GM19397 (cell line): ENCODE measurements around the gene MTHFD1L.

Experiments used
- ATAC-seq: cut with Tn5 transposase; IDR thresholded peaks from one replicate; pipeline ENCODE4 v1.9.1; 2021; ENCODE audit warnings: mild to moderate bottlenecking, moderate library complexity; ENCODE audit not compliant: unreplicated experiment

The MTHFD1L gene

GRCh38 chr6:150930841-150931240 is 65.3 kb downstream of the MTHFD1L start:
- ATAC-seq, result no peak

DNA sequence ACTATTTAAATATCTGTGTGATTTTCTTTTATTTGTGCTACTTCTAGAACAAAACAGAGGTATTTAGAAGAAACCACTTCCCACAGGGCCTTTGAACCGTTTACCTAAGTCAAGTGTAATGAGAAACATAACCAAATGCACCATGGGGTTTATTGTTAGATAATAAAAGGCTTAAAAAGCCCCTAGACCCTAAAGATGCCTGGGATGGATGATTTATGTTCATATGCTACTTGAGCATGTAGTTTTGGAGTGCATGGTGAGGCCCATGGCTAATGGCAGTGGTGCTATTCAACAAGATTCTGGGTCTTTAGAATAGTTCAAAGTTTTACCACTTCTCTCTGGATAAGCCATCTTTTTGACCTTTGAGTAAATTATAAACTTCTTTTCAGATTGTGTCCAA is 65.9 kb downstream of the MTHFD1L start:
- no peak for ATAC-seq

- no peak for ATAC-seq
These were observed 67.5 kb downstream of the MTHFD1L start for GRCh38 chr6:150932996-150933395.

GRCh38 chr6:150934380-150934779 is 68.9 kb downstream of the MTHFD1L start:
- no peak for ATAC-seq

- ATAC-seq, result no peak
These were observed 70.6 kb downstream of the MTHFD1L start for GRCh38 chr6:150936021-150936555.

- no peak for ATAC-seq
These were observed 71.8 kb downstream of the MTHFD1L start for GRCh38 chr6:150937132-150937906.

- ATAC-seq, result no peak
These were observed 73.9 kb downstream of the MTHFD1L start for GRCh38 chr6:150939399-150939798.

- ATAC-seq, result no peak
These were observed 75.4 kb downstream of the MTHFD1L start for GRCh38 chr6:150940941-150941340.

DNA sequence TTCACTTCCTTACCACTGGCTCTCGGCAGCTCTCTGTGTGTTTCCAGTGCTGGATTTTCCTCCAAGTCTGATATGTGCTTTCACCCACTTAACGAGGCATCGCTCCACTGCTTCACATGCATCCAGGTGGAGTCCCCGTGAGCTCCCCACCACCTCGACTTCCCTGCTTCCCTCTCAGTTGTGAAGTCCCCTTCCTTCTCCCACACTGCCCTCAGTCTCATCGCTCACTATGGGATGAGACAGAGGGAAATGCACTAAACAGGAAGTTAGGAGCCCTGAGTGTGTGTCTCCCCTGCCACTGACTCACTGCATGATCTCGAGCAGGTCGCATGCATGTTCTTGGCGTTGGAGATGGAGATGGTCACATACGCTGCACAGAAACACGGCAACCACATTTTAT is 84.0 kb downstream of the MTHFD1L start:
- ATAC-seq, result no peak

DNA sequence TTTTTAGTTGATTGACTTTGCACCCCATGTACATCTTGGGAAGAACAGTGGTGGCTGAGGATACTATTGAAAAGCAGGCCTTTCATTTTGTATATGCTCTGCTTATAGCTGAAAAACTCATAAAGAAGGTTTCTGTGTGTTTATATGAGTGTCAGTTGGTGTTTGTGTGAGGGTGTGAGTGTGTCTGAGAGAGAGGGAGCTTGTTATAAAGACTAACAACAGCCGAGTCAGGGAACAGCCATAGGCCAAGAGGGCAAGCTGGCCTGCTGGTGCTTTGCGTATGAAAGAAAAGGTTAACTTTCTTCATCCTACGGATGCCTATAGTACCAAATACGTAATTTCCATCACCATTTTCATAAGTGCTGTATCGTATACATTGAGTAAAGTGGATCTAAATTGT is 88.3 kb downstream of the MTHFD1L start:
- ATAC-seq, result no peak

- no peak for ATAC-seq
These were observed 93.7 kb downstream of the MTHFD1L start for GRCh38 chr6:150959166-150959565.

- no peak for ATAC-seq
These were observed 96.9 kb downstream of the MTHFD1L start for GRCh38 chr6:150962436-150962835.

DNA sequence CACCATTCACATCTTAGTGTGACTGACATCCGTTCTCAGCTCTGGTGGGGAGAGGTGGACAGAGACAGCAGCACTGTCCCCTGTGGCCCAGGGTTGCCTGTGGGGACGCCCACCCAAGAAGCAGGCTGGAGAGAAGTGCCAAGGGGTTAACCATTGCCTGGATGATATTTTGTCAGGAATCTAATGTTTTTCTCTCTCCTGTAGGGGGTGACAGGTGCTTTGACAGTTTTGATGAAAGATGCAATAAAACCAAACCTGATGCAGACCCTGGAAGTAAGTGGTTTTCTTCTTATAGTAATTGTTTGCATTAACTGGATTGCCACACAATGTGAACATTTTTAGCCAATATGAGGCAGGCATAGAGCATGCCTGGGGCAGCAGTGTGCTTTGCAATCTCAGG is 99.3 kb downstream of the MTHFD1L start:
- no peak for ATAC-seq

- ATAC-seq, result no peak
These were observed 101.3 kb downstream of the MTHFD1L start for GRCh38 chr6:150966786-150967185.

GRCh38 chr6:150967381-150967780 is 101.9 kb downstream of the MTHFD1L start:
- no peak for ATAC-seq

DNA sequence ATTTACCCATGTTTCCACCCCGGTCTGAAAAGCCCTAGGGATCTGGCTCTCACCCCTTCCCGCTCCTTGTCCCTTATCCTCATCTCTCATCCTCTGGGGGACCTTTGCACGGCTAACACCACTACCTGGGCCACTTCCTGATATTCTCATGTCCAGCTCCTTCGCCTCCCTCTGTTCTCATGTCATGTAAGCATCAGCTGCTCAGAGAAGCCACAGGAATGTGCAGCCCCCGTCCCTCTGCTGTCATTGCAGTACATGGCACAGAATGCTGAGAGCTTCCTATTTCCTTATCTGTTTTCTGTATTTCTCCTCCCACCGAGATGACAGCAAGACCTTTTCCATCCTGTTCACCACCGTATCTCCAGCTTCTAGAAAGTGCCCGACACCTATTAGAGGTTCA is 102.4 kb downstream of the MTHFD1L start:
- no peak for ATAC-seq

GRCh38 chr6:150969901-150970300 is 104.4 kb downstream of the MTHFD1L start:
- no peak for ATAC-seq

DNA sequence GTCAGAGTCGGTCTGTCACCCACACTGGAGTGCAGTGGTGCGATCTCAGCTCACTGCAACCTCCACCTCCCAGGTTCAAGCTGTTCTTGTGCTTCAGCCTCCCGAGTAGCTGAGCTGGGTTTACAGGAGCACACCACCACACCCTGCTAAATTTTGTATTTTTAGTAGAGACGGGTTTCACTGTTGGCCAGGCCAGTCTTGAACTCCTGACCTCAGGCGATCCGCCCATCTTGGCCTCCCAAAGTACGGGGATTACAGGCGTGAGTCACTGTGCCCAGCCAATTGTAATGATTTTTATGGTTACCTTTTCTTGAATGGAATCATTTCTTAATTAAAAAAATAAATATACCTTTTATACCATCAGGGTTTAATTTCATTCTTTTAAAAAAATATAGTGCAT is 105.7 kb downstream of the MTHFD1L start:
- ATAC-seq, result no peak

DNA sequence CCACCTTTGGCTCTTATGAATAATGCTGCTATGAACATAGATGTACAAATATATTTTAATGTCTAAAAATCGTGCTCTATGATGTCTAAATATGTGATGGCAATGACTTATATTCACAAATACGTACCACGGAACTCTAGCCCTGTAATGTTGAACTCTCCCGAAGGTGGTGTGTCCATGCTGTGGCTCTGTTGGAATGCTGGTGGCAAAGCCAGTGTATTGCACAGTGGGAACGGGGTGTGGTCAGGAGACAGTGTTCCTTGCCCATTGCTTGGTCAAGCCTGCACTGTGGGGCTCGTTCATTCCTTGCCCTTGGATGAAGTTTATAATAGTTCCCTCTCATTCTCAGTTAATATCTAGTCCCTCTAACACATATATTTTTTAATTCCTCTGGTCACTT is 109.6 kb downstream of the MTHFD1L start:
- no peak for ATAC-seq

- ATAC-seq, result no peak
These were observed 111.8 kb downstream of the MTHFD1L start for GRCh38 chr6:150977281-150977680.

DNA sequence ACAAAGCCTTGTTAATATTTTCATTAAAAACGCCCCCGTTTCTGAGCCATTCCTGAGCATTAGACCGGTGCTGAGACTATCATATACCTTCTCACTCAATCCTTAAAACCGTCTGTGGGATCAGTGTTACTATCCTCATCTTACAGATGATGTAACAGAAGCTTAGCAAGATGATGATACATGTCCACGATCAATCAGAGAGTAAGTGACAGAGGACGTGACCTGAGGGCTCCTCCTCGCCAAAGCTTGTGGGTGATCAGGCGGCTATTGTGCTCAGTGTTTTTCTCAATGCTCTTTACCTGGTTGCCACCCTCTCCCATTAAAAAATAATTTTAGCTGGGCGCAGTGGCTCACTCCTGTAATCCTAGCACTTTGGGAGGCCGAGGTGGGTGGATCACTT is 113.1 kb downstream of the MTHFD1L start:
- no peak for ATAC-seq

GRCh38 chr6:150979826-150980350 is 114.4 kb downstream of the MTHFD1L start:
- ATAC-seq, result no peak

GRCh38 chr6:150981095-150981494 is 115.6 kb downstream of the MTHFD1L start:
- peak; percentile 90 for ATAC-seq
